ENCODE results near the gene ALX4.

The ALX4 gene

DNA sequence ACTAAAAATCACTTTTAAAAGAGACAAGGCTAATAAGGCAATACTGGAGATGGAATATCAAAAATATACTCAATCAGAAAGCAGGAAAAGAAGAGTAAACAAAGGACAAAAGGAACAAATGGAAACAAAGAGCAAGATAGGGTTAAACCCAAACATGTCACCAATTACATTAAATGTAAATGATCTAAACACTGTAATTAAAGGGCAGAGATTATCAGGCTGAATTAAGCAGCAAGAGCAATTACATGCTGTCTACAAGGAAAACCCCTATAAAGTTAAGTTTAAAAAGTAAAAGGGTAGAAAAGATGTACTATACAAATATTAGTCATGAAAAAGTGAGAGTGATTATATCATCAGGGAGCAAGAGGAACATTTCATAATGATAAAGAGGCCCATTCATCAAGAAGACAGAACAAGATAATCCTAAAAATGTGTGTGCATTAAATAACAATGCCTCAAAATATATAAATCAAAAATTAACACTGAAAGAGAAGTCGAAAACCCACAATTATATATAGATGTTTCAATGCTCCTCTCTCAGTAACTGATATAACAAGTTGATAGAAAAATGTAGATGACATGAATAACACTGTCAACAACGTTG is 56.8 kb downstream of the ALX4 start:
- in situ Hi-C loops (cut with MboI; ENCODE audit: low sequenced_read_pairs) = no loop called here

GRCh38 chr11:44250421-44250820 is 59.5 kb downstream of the ALX4 start:
- in situ Hi-C loops (cut with MboI; ENCODE audit: low sequenced_read_pairs) = no loop called here

- in situ Hi-C loops (cut with MboI; ENCODE audit: low sequenced_read_pairs) = no loop called here
Observed at GRCh38 chr11:44248109-44248508, 61.8 kb downstream of the ALX4 start.

GRCh38 chr11:44247508-44247907 is 62.4 kb downstream of the ALX4 start:
- in situ Hi-C loops (cut with MboI; ENCODE audit: low sequenced_read_pairs) = no loop called here

GRCh38 chr11:44246726-44247125 is 63.2 kb downstream of the ALX4 start:
- in situ Hi-C loops (cut with MboI; ENCODE audit: low sequenced_read_pairs) = no loop called here

- in situ Hi-C loops (cut with MboI; ENCODE audit: low sequenced_read_pairs) = no loop called here
Observed at GRCh38 chr11:44244639-44245310, 65.2 kb downstream of the ALX4 start.

DNA sequence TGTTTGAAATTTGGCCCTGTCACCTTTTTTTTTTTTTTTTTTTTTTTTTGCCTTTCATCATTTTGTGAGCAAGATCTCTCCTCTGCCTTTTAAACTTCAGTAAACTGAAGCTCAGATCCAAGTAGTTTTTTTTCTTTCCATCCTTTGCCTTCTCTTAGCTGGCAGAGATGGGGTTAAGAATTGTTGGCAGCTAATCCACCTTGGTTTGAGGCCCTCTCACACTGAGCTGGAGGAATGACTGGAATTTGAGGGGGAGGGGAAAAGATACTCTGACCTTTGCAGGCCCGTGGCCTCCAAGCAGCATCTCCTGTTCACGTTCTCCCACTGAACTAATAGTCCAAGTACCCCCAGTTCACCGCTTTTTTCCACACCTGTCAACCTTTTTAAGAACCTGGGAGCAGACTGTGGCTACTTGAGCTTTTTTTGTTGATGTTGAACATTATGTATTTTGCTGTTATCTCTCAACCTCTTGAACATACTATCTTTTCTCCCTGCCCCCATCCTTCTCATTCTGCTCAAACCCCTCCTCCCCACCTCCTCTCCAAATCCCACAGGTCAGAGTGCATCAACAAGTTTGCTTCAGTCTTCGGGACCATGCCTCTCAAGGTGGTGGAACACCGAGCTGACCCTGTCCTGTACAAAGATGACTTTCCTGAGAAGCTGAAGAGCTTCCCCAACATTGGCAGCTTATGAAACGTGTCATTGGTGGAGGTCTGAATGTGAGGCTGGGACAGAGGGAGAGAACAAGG is 66.2 kb downstream of the ALX4 start:
- in situ Hi-C loops (cut with MboI; ENCODE audit: low sequenced_read_pairs) = no loop called here

- in situ Hi-C loops (cut with MboI; ENCODE audit: low sequenced_read_pairs) = no loop called here
Observed at GRCh38 chr11:44243086-44243485, 66.9 kb downstream of the ALX4 start.

DNA sequence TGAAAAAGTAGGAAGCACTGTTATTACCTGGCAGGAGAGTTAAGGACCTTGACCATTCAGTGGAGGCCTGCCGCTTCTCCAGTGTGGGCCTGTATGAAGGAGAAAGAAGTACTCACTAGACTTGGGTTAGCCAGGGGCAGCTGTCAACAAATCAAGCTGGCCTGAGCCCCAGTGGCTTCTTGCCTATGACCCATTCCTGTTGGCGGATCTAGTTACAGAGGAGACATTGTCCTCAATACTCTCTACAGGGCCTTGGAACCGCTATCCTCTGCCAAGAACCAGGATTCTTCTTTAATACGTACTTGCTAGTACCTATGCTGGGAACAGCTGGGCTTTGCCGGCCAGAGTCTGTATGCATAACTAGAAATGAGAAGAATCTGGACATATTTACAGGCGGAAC is 68.1 kb downstream of the ALX4 start:
- in situ Hi-C loops (cut with MboI; ENCODE audit: low sequenced_read_pairs) = no loop called here

GRCh38 chr11:44237156-44237555 is 72.8 kb downstream of the ALX4 start:
- in situ Hi-C loops (cut with MboI; ENCODE audit: low sequenced_read_pairs) = no loop called here

DNA sequence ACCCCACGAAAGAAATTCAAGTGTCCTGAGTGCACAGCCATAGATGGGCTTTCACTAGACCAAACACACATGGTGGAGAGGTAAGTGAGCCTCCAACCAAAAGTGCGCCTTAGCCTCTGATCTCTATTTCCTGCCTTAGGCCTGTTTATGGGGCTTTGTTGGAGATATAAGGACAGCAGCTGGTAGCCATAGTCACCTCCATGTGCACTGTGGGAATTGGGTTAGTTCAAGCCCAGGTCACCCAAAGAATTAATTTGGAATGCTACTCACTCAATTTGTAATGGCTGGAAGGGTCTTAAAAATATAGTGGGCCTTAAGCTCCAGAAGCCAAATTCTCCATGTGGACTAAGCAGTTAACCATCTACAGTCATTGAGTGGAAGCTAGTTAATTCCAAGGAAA is 73.6 kb downstream of the ALX4 start:
- in situ Hi-C loops (cut with MboI; ENCODE audit: low sequenced_read_pairs) = no loop called here

- in situ Hi-C loops (cut with MboI; ENCODE audit: low sequenced_read_pairs) = no loop called here
Observed at GRCh38 chr11:44235765-44236201, 74.2 kb downstream of the ALX4 start.

- in situ Hi-C loops (cut with MboI; ENCODE audit: low sequenced_read_pairs) = no loop called here
Observed at GRCh38 chr11:44229624-44230023, 80.3 kb downstream of the ALX4 start.

- in situ Hi-C loops (cut with MboI; ENCODE audit: low sequenced_read_pairs) = no loop called here
Observed at GRCh38 chr11:44229098-44229497, 80.8 kb downstream of the ALX4 start.

DNA sequence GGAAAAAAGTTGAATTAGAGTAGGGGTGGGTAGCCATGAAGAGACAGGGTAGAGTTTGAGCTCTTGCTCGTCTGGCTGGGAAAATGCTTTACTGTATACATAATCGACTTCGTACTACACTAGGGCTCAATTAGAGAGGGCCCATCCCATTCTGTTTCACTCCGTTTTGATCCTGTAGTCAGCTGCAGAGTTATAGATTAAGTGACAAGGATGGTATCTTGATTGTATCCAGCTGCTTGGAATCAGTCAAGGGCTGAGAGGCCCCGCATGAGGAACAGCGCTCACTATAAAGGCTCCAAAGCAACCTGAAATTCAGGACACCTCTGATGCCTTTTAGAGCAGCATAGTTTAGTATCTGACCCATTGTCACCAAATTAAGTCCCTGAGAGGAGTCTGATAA is 81.6 kb downstream of the ALX4 start:
- in situ Hi-C loops (cut with MboI; ENCODE audit: low sequenced_read_pairs) = no loop called here

- in situ Hi-C loops (cut with MboI; ENCODE audit: low sequenced_read_pairs) = no loop called here
Observed at GRCh38 chr11:44226945-44227344, 83.0 kb downstream of the ALX4 start.

DNA sequence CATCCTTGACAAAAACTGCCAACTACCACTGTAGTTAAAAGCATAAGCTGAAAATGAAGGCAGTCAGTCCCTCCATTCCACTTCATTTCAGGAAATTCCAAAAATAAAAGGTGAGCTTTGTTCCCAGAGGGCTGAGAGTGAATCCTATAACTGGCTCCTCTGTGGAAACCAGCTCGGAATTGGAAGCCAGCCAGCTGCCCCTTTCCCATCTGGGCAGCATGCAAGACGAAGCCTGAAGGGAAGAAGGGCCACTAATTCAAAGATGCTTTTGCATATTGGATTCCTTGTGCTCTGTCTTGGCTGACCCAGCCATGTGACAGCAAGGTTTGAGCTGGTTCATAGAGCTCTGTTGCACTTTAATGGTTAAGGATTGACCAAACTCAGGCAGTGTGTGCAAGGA is 83.4 kb downstream of the ALX4 start:
- in situ Hi-C loops (cut with MboI; ENCODE audit: low sequenced_read_pairs) = no loop called here

- in situ Hi-C loops (cut with MboI; ENCODE audit: low sequenced_read_pairs) = no loop called here
Observed at GRCh38 chr11:44224867-44225501, 85.0 kb downstream of the ALX4 start.

DNA sequence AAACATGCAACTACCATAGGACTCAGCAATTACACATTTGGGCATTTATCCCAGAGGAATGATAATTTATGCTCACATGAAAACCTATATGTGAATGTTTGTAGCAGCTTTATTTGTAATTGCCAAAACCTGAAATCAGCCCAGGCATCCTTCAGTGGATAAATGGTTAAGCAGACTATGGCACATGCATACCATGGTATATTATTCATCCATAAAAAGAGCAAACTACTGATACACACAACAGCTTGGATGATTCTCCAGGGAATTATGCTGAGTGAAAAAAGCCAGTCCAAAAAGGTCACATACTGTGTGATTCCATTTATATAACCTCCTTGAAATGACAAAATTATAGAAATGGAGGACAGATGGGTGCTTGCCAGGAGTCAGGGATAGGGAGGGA is 86.7 kb downstream of the ALX4 start:
- in situ Hi-C loops (cut with MboI; ENCODE audit: low sequenced_read_pairs) = no loop called here

DNA sequence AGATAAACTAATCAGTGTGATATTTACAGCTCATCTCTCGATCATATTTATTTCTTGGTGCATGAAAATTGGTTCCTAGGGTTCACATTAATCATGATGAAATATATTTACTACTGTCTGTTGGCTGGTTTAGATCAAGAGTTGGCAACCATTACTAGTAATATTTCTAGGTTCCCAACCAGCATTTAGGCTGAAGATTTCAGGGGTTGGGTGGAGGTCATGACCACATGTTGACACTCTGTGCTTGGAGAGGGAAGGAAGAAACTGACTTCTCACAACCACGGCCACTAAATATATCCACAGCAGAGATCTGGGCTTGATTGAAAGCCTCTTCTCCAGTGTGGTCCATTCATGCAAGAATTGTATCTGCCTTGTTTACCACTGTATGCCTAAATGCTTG is 87.9 kb downstream of the ALX4 start:
- in situ Hi-C loops (cut with MboI; ENCODE audit: low sequenced_read_pairs) = no loop called here

DNA sequence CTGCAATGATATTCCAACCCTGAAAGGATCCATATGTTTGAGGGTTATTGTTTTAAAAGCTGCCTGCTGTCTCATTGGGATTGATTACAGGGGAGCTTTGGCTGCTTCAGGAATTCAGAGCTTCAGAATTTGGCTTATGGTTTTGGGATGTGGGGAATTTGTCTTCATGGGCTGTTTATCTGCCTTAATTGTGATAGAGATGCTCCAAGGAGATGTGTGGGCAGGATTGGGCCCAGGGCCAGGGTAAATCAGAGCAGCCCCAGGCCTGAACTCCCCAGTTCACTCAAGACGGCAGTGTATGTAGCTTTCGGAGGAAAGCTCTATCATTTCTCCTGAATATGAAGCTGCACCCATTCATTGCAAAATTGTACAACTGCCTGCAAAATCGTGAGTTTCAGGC is 88.5 kb downstream of the ALX4 start:
- in situ Hi-C loops (cut with MboI; ENCODE audit: low sequenced_read_pairs) = no loop called here
